DND-41 (cell line): ENCODE data around the gene EDC3.

Experiments used
- EZH2 ChIP-seq: IDR thresholded peaks from 3 replicates; pipeline ENCODE4 v1.6.1; 2012; ENCODE audit warnings: borderline replicate concordance, low read depth, mild to moderate bottlenecking, moderate library complexity, low read length, inconsistent platforms; ENCODE audit not compliant: severe bottlenecking
- TF ChIP-seq, protein P1 (sequence below): IDR thresholded peaks from 2 replicates; pipeline ENCODE4 v1.5.1; 2012; ENCODE audit warnings: borderline replicate concordance, low read length, moderate library complexity, mild to moderate bottlenecking; ENCODE audit not compliant: poor library complexity, severe bottlenecking; ENCODE audit errors: extremely low read depth

GRCh38 chr15:74696398-74696729 lies 540 bp upstream of the EDC3 start:
- TF ChIP-seq, protein P1, sequence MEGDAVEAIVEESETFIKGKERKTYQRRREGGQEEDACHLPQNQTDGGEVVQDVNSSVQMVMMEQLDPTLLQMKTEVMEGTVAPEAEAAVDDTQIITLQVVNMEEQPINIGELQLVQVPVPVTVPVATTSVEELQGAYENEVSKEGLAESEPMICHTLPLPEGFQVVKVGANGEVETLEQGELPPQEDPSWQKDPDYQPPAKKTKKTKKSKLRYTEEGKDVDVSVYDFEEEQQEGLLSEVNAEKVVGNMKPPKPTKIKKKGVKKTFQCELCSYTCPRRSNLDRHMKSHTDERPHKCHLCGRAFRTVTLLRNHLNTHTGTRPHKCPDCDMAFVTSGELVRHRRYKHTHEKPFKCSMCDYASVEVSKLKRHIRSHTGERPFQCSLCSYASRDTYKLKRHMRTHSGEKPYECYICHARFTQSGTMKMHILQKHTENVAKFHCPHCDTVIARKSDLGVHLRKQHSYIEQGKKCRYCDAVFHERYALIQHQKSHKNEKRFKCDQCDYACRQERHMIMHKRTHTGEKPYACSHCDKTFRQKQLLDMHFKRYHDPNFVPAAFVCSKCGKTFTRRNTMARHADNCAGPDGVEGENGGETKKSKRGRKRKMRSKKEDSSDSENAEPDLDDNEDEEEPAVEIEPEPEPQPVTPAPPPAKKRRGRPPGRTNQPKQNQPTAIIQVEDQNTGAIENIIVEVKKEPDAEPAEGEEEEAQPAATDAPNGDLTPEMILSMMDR = no peak
- no peak for TF ChIP-seq EZH2
